K562 (cell line): ENCODE measurements around the gene NLRP12. TPM values are rescaled to one million over a fixed set of nuclear protein-coding genes. Genes with fewer than 3 reads are reported as not detected.

Source experiments
- CBFA2T3 ChIP-seq: fragments of 450-650 bp; IDR thresholded peaks from 2 replicates; pipeline ENCODE4 v1.6.1; 2017
- CBFB ChIP-seq: sonication (generic); formaldehyde crosslinking; IDR thresholded peaks from 2 replicates; pipeline ENCODE4 v1.4.0; 2020; ENCODE audit warnings: mild to moderate bottlenecking, missing genetic modification reagents
- DIDO1 ChIP-seq: fragments of 450-650 bp; IDR thresholded peaks from 2 replicates; pipeline ENCODE4 v1.6.1; 2016; ENCODE audit warnings: low read depth, missing biosample characterization, missing genetic modification characterization
- ESRRA ChIP-seq: fragments of 450-650 bp; IDR thresholded peaks from 2 replicates; pipeline ENCODE4 v1.6.1; 2014; ENCODE audit warnings: low read depth, mild to moderate bottlenecking, moderate library complexity, borderline replicate concordance
- EZH2 ChIP-seq: IDR thresholded peaks from 2 replicates; pipeline ENCODE4 v1.6.1; 2012; ENCODE audit warnings: low read depth, mild to moderate bottlenecking, inconsistent platforms, low read length, borderline replicate concordance
- GTF2F1 ChIP-seq: IDR thresholded peaks from 2 replicates; pipeline ENCODE4 v1.6.1; 2011; ENCODE audit warnings: low read depth, low read length, improper control_type of control experiment
- HEY1 ChIP-seq: fragments of 250-450 bp; sonication (Bioruptor Pico); IDR thresholded peaks from 2 replicates; pipeline ENCODE4 v1.5.0; 2020; ENCODE audit warnings: mild to moderate bottlenecking, moderate library complexity, borderline replicate concordance
- HMG20B ChIP-seq: fragments of 250-450 bp; sonication (Bioruptor Pico); IDR thresholded peaks from 2 replicates; pipeline ENCODE4 v1.5.0; 2021; ENCODE audit warnings: mild to moderate bottlenecking
- JUND ChIP-seq, 2 experiments: IDR thresholded peaks; 2 replicates in 1 of 2; 3 replicates in 1 of 2; pipeline ENCODE4 v1.6.1; 2011; ENCODE audit warnings: borderline replicate concordance in 2 of 2, low read depth in 2 of 2, low read length in 2 of 2, improper control_type of control experiment in 1 of 2, missing biosample characterization in 1 of 2, missing genetic modification characterization in 1 of 2, missing genetic modification reagents in 1 of 2
- MCM5 ChIP-seq: fragments of 450-650 bp; IDR thresholded peaks from 2 replicates; pipeline ENCODE4 v1.6.1; 2016; ENCODE audit warnings: low read depth
- MXI1 ChIP-seq: IDR thresholded peaks from 2 replicates; pipeline ENCODE4 v1.6.1; 2011; ENCODE audit warnings: low read depth, mild to moderate bottlenecking, improper control_type of control experiment, low read length
- PHB2 ChIP-seq: fragments of 450-650 bp; IDR thresholded peaks from 2 replicates; pipeline ENCODE4 v1.6.1; 2017; ENCODE audit warnings: low read depth
- SP1 ChIP-seq: sonication (generic); formaldehyde crosslinking; IDR thresholded peaks from 2 replicates; pipeline ENCODE4 v1.8.1; 2022; ENCODE audit warnings: mild to moderate bottlenecking, missing genetic modification reagents
- TOE1 ChIP-seq, 2 experiments: fragments of 450-650 bp in 1 of 2; sonication (generic) in 1 of 2; formaldehyde crosslinking in 1 of 2; IDR thresholded peaks; 2 replicates each; pipeline versions ENCODE4 v1.7.1 to v1.8.0; 2016 to 2022; ENCODE audit warnings: borderline replicate concordance in 2 of 2, mild to moderate bottlenecking in 2 of 2, antibody characterized with exemption in 1 of 2, inconsistent platforms in 1 of 2, low read depth in 1 of 2, missing genetic modification reagents in 1 of 2, moderate library complexity in 1 of 2
- ZNF224 ChIP-seq: sonication (generic); formaldehyde crosslinking; IDR thresholded peaks from 2 replicates; pipeline ENCODE4 v1.8.0; 2022; ENCODE audit warnings: mild to moderate bottlenecking, missing genetic modification reagents
- ZNF3 ChIP-seq: fragments of 250-450 bp; sonication (Bioruptor Pico); IDR thresholded peaks from 2 replicates; pipeline ENCODE4 v1.5.0; 2021; ENCODE audit warnings: mild to moderate bottlenecking, moderate library complexity
- ZNF551 ChIP-seq: fragments of 250-450 bp; sonication (Bioruptor Pico); IDR thresholded peaks from 2 replicates; pipeline ENCODE4 v1.5.0; 2021; ENCODE audit warnings: mild to moderate bottlenecking, moderate library complexity
- ZNF589 ChIP-seq: fragments of 200-800 bp; sonication (Bioruptor generic); IDR thresholded peaks from 2 replicates; pipeline ENCODE4 v1.6.1; 2016; ENCODE audit warnings: low read depth, missing genetic modification characterization, missing compliant biosample characterization
- ZNF76 ChIP-seq: fragments of 250-450 bp; sonication (Bioruptor Pico); IDR thresholded peaks from 2 replicates; pipeline ENCODE4 v1.4.0; 2020; ENCODE audit warnings: mild to moderate bottlenecking, moderate library complexity, borderline replicate concordance
- ZSCAN29 ChIP-seq: fragments of 450-650 bp; IDR thresholded peaks from 2 replicates; pipeline ENCODE4 v1.6.1; 2017
- polyA plus RNA-seq, 8 experiments: library from polyadenylated mRNA; depleted of rRNA in 4 of 8; stranded (reverse) in 5 of 8; unstranded in 3 of 8; fragments of >200 nt; fragmentation: Nextera tagmentation in 2 of 8; fragmentation: Illumina TruSeq in 1 of 8; extraction: Ambion mirVana in 2 of 8; extraction: Trizol in 1 of 8; gene quantifications; 2 replicates each; pipeline versions ENCODE4 v1.2.1 to v1.2.3, GENCODE V29; 2011 to 2014; ENCODE audit warnings: inconsistent platforms in 1 of 8, missing spikeins in 1 of 8
- total RNA-seq, 7 experiments: library from RNA; depleted of rRNA in 6 of 7; stranded (reverse); fragments of >200 nt in 6 of 7; fragmentation: Illumina TruSeq in 2 of 7; extraction: Trizol in 2 of 7; gene quantifications; 2 replicates each; pipeline versions ENCODE4 v1.2.1 to v1.2.3, GENCODE V29; 2011 to 2021; ENCODE audit warnings: low replicate concordance in 1 of 7
- TF ChIP-seq, protein P1 (sequence below), 2 experiments: IDR thresholded peaks; 2 replicates each; pipeline ENCODE4 v1.6.1; 2012; ENCODE audit warnings: improper control_type of control experiment in 2 of 2, low read depth in 2 of 2, low read length in 2 of 2, borderline replicate concordance in 1 of 2
- TF ChIP-seq, protein P2 (sequence below): sonication (generic); formaldehyde crosslinking; IDR thresholded peaks from 2 replicates; pipeline ENCODE4 v1.8.0; 2022; ENCODE audit warnings: mild to moderate bottlenecking, missing genetic modification reagents, borderline replicate concordance
- TF ChIP-seq, protein P3 (sequence below), 2 experiments: fragments of 450-650 bp in 1 of 2; sonication (generic) in 1 of 2; formaldehyde crosslinking; conservative IDR thresholded peaks; 2 replicates each; pipeline versions ENCODE4 v1.4.0 to v1.8.1; 2020 to 2022; ENCODE audit warnings: mild to moderate bottlenecking in 1 of 2, missing genetic modification reagents in 1 of 2

Gene NLRP12
- total and polyA plus RNA-seq, 9 of the 15 experiments (the other 6 are each of a cell fraction or from before 2014, with no cell fraction given) = not detected

DNA sequence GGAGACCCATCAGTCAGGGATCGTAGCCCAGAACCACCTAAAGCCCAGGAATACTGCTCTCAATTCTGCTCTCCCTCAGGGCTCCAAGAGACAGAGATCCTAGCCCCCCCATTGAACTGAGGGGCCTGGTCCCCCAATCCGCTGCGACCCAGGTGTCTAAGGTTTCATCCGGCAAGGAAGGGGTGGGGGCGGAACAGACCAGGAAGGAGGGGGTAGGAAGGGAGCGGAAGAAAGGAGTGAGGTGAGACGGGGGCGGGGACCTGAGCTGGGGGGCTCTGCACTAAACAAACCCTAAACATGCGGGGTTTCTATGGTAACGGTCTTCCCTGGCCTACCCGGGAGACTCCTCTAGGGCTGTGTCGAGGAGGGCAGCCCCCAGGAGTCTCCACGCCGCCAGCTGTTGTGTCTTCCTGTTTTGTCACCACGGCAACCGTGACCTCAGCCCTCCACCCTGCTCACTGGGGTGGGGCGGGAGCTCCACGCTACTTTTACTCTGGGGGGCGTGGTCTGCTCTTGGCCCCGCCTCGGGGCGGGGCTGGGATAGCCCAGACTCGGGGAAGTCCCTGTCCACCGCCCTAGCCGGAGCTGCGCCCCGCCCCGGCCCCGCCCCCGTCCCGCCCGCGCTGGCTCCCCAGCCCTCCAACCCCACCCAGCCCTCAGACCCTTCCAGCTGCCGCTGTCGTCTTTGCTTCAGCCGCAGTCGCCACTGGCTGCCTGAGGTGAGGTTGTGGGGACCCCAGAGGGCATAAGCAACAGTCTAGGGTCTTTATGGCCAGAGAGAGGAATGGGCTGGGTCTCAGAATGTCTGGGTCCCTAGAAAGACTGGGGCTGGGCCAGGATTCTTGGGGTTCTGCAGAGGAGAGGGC is 43.3 kb upstream of the NLRP12 start, which contains the start of gene MYADM (continued):
- TF ChIP-seq, protein P1, sequence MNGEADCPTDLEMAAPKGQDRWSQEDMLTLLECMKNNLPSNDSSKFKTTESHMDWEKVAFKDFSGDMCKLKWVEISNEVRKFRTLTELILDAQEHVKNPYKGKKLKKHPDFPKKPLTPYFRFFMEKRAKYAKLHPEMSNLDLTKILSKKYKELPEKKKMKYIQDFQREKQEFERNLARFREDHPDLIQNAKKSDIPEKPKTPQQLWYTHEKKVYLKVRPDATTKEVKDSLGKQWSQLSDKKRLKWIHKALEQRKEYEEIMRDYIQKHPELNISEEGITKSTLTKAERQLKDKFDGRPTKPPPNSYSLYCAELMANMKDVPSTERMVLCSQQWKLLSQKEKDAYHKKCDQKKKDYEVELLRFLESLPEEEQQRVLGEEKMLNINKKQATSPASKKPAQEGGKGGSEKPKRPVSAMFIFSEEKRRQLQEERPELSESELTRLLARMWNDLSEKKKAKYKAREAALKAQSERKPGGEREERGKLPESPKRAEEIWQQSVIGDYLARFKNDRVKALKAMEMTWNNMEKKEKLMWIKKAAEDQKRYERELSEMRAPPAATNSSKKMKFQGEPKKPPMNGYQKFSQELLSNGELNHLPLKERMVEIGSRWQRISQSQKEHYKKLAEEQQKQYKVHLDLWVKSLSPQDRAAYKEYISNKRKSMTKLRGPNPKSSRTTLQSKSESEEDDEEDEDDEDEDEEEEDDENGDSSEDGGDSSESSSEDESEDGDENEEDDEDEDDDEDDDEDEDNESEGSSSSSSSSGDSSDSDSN (IDR thresholded peaks at IDR 0.05; ENCODE audit: borderline replicate concordance in 1 of 2, low read depth in 2 of 2, low read length in 2 of 2) = no peak
- TF ChIP-seq HMG20B (CRISPR knock-in tag) (no peak), ZNF224 (CRISPR knock-in tag) (no peak), ZNF551 (CRISPR knock-in tag) (no peak), CBFA2T3 (no peak), MCM5 (no peak), ZNF76 (CRISPR knock-in tag) (no peak), TOE1 (IDR thresholded peaks at IDR 0.05; ENCODE audit: borderline replicate concordance) (peak; percentile 43; the same call in 1 of the 2 replicates), TOE1 (CRISPR knock-in tag; IDR thresholded peaks at IDR 0.05; ENCODE audit: borderline replicate concordance, low read depth) (no peak), SP1 (CRISPR knock-in tag) (peak; percentile 79; the same call in 1 of the 2 replicates), PHB2 (no peak), EZH2 (no peak), MXI1 (peak; percentile 92), ZSCAN29 (no peak), GTF2F1 (no peak), ESRRA (peak; percentile 33; the same call in 1 of the 2 replicates), CBFB (CRISPR knock-in tag) (no peak), ZNF3 (CRISPR knock-in tag) (no peak), JUND (IDR thresholded peaks at IDR 0.05; ENCODE audit: borderline replicate concordance, low read depth, low read length) (peak; percentile 60; the same call in 1 of the 2 replicates), JUND (tag; IDR thresholded peaks at IDR 0.05; ENCODE audit: borderline replicate concordance, low read depth, low read length) (peak; percentile 34; the same call in 1 of the 3 replicates), HEY1 (no peak), DIDO1 (tag) (no peak), ZNF589 (CRISPR knock-in tag) (no peak)
- TF ChIP-seq, protein P2, sequence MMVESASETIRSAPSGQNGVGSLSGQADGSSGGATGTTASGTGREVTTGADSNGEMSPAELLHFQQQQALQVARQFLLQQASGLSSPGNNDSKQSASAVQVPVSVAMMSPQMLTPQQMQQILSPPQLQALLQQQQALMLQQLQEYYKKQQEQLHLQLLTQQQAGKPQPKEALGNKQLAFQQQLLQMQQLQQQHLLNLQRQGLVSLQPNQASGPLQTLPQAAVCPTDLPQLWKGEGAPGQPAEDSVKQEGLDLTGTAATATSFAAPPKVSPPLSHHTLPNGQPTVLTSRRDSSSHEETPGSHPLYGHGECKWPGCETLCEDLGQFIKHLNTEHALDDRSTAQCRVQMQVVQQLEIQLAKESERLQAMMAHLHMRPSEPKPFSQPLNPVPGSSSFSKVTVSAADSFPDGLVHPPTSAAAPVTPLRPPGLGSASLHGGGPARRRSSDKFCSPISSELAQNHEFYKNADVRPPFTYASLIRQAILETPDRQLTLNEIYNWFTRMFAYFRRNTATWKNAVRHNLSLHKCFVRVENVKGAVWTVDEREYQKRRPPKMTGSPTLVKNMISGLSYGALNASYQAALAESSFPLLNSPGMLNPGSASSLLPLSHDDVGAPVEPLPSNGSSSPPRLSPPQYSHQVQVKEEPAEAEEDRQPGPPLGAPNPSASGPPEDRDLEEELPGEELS = no peak
- TF ChIP-seq, protein P3, sequence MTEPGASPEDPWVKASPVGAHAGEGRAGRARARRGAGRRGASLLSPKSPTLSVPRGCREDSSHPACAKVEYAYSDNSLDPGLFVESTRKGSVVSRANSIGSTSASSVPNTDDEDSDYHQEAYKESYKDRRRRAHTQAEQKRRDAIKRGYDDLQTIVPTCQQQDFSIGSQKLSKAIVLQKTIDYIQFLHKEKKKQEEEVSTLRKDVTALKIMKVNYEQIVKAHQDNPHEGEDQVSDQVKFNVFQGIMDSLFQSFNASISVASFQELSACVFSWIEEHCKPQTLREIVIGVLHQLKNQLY (CRISPR knock-in tag; conservative IDR thresholded peaks at IDR 0.05) = no peak
